Mesodermal cell (in vitro differentiated cells): Measurements from ENCODE around the gene ANXA2R.
"Not testable (repeated sequence)": the region's sequence is repeated elsewhere in the genome, so short reads cannot be mapped to it uniquely, and the experiment has no call there.

Experiments used
- H3K27ac ChIP-seq: 2 replicates; pipeline ENCODE4 v1.7.0; 2013; ENCODE audit warnings: mild to moderate bottlenecking, low read depth, low read length, moderate library complexity; ENCODE audit not compliant: severe bottlenecking
- H3K36me3 ChIP-seq: 2 replicates; pipeline ENCODE4 v1.7.1; 2013; ENCODE audit warnings: mild to moderate bottlenecking, low read length, moderate library complexity; ENCODE audit not compliant: control insufficient read depth, insufficient read depth
- H3K4me1 ChIP-seq: one replicate; pipeline ENCODE4 v1.7.1; 2013; ENCODE audit warnings: mild to moderate bottlenecking, low read length; ENCODE audit not compliant: insufficient read depth, control insufficient read depth, poor library complexity, severe bottlenecking
- H3K4me3 ChIP-seq: 2 replicates; pipeline ENCODE4 v1.7.0; 2013; ENCODE audit warnings: low read length, control low read depth, mild to moderate bottlenecking; ENCODE audit not compliant: insufficient read depth, poor library complexity, severe bottlenecking; ENCODE audit errors: extremely low read depth
- H3K9me3 ChIP-seq: 2 replicates; pipeline ENCODE4 v1.7.1; 2013; ENCODE audit warnings: mild to moderate bottlenecking, low read length, moderate library complexity; ENCODE audit not compliant: control insufficient read depth
- WGBS, 2 experiments: methylation state at CpG; one replicate each; pipeline ENCODE4 v1.1.5; 2013; ENCODE audit warnings: missing lambda C conversion rate in 2 of 2; ENCODE audit not compliant: insufficient coverage in 2 of 2; 5-methylcytosine and 5-hydroxymethylcytosine counted together

The ANXA2R gene

GRCh38 chr5:43033841-43034590, 6.1 kb downstream of the ANXA2R start:
- H3K4me3 ChIP-seq = no peak overlapping the region
- 91 to 96% methylated on average over 37 to 41 of the region's 41 CpGs for WGBS, 2 experiments
- H3K36me3 ChIP-seq = no peaks in the 10 kb centered on the region

GRCh38 chr5:43027054-43027785, 12.9 kb downstream of the ANXA2R start:
- Histone ChIP-seq H3K9me3 (no peaks in the 10 kb centered on the region), H3K36me3 (no peaks in the 10 kb centered on the region), H3K4me1 (no peaks in the 10 kb centered on the region), H3K4me3 (no peak overlapping the region), H3K27ac (no peak overlapping the region)
- WGBS, 2 experiments = 84 to 91% methylated on average over 4 to 5 of the region's 7 CpGs

More at GRCh38 chr5:43033841-43034590, 6.1 kb downstream of the ANXA2R start:
- peak overlapping the region; percentile 52 for H3K27ac ChIP-seq
- H3K9me3 ChIP-seq = no peaks in the 10 kb centered on the region
- H3K4me1 ChIP-seq = peaks cover 24% of the 10 kb centered on the region

DNA sequence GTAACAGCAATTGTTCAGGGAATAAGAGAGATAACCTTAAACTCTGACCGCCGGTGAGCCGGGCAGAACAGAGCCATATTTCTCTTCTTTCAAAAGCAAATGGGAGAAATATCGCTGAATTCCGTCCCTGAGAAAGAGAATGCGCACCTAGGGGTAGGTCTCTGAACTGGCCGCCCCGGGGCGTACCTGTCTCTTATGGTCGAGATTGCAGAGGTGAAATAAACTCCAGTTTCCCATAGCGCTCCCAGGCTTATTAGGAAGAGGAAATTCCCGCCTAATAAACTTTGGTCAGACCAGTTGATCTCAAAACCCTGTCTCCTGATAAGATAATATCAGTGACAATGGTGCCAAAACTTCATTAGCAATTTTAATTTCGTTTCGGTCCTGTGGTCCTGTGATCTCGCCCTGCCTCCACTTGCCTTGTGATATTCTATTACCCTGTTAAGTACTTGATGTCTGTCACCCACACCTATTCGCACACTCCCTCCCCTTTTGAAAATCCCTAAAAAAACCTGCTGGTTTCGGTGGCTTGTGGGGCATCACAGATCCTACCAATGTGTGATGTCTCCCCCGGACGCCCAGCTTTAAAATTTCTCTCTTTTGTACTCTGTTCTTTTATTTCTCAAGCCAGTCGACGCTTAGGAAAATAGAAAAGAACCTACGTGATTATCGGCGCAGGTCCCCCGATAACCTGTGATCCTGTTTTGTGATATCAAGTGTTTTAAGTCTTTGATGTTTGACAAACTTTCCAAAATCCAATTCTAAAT, 14.8 kb downstream of the ANXA2R start:
- H3K4me3 ChIP-seq, H3K36me3 ChIP-seq, H3K4me1 ChIP-seq, H3K27ac ChIP-seq, H3K9me3 ChIP-seq: not testable (repeated sequence)
- WGBS, 2 experiments = 6 to 15% methylated on average over 4 to 5 of the region's 25 CpGs

GRCh38 chr5:43024217-43024616, 15.9 kb downstream of the ANXA2R start:
- Histone ChIP-seq H3K4me1 (no peaks in the 10 kb centered on the region), H3K27ac (no peak overlapping the region), H3K36me3 (no peaks in the 10 kb centered on the region), H3K9me3 (no peaks in the 10 kb centered on the region), H3K4me3 (no peak overlapping the region)
- WGBS, 2 experiments = 81 to 87% methylated on average over 5 of the region's 6 CpGs

DNA sequence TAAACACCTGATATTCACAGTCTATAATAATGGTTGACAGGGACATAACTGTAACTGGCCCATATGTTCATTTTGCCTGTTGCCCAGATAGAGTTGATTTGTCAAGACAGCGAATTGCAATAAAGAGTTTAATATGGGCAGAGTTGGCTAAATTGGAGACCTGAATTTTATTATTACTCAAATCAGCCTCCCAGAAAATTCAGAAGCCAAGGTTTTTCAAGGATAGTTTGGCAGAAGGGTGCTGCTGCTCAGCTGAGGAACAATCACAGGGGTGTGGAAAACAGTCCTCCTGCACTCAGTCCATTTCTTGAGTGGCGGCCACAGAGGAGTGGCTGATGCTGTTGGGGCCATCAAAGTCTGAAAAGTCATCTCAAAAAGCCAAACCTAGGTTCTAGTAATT, 19.0 kb downstream of the ANXA2R start:
- H3K4me3 ChIP-seq = no peak overlapping the region
- no peak overlapping the region for H3K27ac ChIP-seq
- H3K4me1 ChIP-seq = peaks cover 6% of the 10 kb centered on the region
- WGBS, 2 experiments = 100% methylated on average over 2 of the region's 2 CpGs; no CpG with 5 or more reads in 1 of the 2 experiments
- no peaks in the 10 kb centered on the region for H3K9me3 ChIP-seq
- H3K36me3 ChIP-seq = no peaks in the 10 kb centered on the region

DNA sequence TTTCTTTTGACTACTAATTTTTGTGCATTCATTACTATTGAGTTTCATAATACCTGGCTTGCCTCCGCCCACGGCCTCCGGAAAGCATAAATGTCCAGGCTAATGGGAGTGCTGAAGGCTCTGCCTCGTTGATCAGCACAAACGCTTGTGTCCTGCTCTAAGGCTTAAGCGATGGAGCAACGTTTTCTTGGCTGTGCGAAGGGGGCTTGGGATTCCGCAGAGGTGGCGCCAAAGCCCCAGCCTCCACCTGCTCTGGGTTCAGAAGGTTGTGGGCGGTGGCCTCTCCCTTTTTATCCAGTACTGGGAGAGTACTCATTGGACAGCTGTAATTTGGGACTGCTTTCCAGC, 19.7 kb downstream of the ANXA2R start:
- Histone ChIP-seq H3K4me3 (peak overlapping the region; percentile 65), H3K9me3 (no peaks in the 10 kb centered on the region), H3K27ac (no peak overlapping the region), H3K36me3 (no peaks in the 10 kb centered on the region), H3K4me1 (peaks cover 8% of the 10 kb centered on the region)
- WGBS, 2 experiments = 4 to 8% methylated on average over 10 to 11 of the region's 11 CpGs

GRCh38 chr5:43019614-43020398, 20.3 kb downstream of the ANXA2R start:
- H3K36me3 ChIP-seq = no peaks in the 10 kb centered on the region
- H3K27ac ChIP-seq = no peak overlapping the region
- peaks cover 8% of the 10 kb centered on the region for H3K4me1 ChIP-seq
- H3K4me3 ChIP-seq = peak overlapping the region; percentile 65
- no peaks in the 10 kb centered on the region for H3K9me3 ChIP-seq
- WGBS, 2 experiments = 1 to 2% methylated on average over 34 to 35 of the region's 39 CpGs

DNA sequence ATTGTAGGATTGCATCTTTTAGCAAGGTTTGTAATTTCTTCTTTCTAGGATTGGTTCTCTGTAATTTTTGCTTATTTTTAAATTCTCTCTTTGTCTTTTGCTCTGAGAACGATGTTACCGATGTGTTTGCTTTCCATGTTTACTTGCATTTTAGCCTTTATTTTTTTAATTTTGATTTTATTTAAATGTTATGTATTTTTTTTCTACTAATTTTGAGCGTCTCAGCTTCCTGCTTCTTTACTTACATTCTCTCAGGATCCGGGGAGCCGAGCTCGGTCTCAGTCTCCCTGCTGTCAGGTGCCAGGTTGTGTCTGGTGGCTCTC, 20.9 kb downstream of the ANXA2R start:
- WGBS, 2 experiments = 0% methylated on average over 2 to 3 of the region's 6 CpGs
- H3K27ac ChIP-seq = no peak overlapping the region
- H3K4me1 ChIP-seq = peaks cover 8% of the 10 kb centered on the region
- peak overlapping the region; percentile 65 for H3K4me3 ChIP-seq
- H3K9me3 ChIP-seq = no peaks in the 10 kb centered on the region
- H3K36me3 ChIP-seq = no peaks in the 10 kb centered on the region

DNA sequence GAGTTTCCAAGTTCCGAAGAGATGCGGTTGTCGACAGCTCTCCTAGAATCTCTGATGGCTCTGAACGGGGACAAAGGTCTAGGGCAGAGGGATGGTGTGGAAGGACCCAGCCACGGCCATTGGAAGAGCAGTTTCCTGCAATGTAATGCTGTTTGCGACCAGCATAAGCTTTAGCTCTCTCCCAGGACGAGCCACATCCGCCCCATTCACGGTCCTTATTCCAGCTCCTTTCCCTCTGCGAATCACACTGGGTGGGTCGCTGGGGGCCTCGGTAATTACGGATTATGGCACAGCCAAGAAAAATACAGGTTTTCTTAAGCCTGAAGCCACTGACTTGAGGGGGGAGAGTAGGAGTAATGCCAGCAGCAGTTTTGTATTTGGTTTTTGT, 22.7 kb downstream of the ANXA2R start:
- peaks cover 8% of the 10 kb centered on the region for H3K4me1 ChIP-seq
- no peaks in the 10 kb centered on the region for H3K36me3 ChIP-seq
- H3K4me3 ChIP-seq = peak overlapping the region; percentile 65
- no peaks in the 10 kb centered on the region for H3K9me3 ChIP-seq
- 1 to 2% methylated on average over 12 to 13 of the region's 13 CpGs for WGBS, 2 experiments
- peak overlapping the region; percentile 88 for H3K27ac ChIP-seq

DNA sequence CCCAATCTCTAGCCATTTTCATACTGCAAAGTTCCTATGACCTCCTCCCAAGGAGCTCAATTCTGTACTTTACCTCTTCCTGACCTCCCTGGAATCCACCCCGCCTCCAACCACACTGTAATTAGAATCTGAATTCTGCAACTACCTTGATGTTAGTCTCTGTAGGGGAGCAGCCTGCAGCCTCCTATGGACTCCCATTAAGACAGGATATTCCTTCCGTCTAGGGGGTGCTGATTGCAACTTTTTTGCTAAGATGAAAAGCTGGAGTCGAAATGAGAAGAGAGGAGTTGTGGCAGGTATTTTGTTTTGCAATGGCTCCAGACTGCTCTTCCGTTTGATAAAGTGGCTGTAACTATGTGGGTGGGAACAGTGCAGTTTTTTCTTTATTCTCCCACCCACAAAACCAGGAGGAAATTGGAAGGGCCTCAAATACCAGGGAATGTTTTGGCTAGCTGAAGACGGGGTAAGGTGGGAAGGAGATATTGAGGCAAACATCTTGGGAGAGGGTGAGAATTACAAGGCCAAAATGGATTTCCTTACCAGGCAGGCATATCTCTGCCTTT, 23.8 kb downstream of the ANXA2R start:
- Histone ChIP-seq H3K27ac (no peak overlapping the region), H3K4me1 (peaks cover 8% of the 10 kb centered on the region), H3K4me3 (no peak overlapping the region), H3K9me3 (no peaks in the 10 kb centered on the region), H3K36me3 (peaks cover 3% of the 10 kb centered on the region)
- WGBS, 2 experiments = 50 to 60% methylated on average over 1 of the region's 5 CpGs
